ENCODE measurements around the gene SMCP.

Gene SMCP

GRCh38 chr1:152878042-152878441, at the start of gene SMCP:
TSS of gene SMCP (plus strand) at chr1:152878322. CDS start at chr1:152884423, 6,101 bp downstream.
- in situ Hi-C loops (cut with MboI; ENCODE audit: low sequenced_read_pairs) = no loop called here

GRCh38 chr1:152836870-152837269, 41.3 kb upstream of the SMCP start:
- in situ Hi-C loops (cut with MboI; ENCODE audit: low sequenced_read_pairs) = no loop called here

GRCh38 chr1:152842556-152842955, 35.6 kb upstream of the SMCP start, which contains the start of gene LCE6A:
TSS of gene LCE6A (plus strand) at chr1:152842856. CDS start at chr1:152843521, 665 bp downstream.
- in situ Hi-C loops (cut with MboI; ENCODE audit: low sequenced_read_pairs) = no loop called here

- in situ Hi-C loops (cut with MboI; ENCODE audit: low sequenced_read_pairs) = no loop called here
These were observed 22.5 kb upstream of the SMCP start for GRCh38 chr1:152855661-152856060.

- in situ Hi-C loops (cut with MboI; ENCODE audit: low sequenced_read_pairs) = no loop called here
These were observed 20.1 kb upstream of the SMCP start for GRCh38 chr1:152858062-152858461.

GRCh38 chr1:152859696-152860095, 18.4 kb upstream of the SMCP start, which contains the start of gene LCE7A:
TSS of gene LCE7A (plus strand) at chr1:152859996. CDS start at chr1:152860698, 702 bp downstream.
- in situ Hi-C loops (cut with MboI; ENCODE audit: low sequenced_read_pairs) = no loop called here

- in situ Hi-C loops (cut with MboI; ENCODE audit: low sequenced_read_pairs) = no loop called here
These were observed 18.0 kb upstream of the SMCP start for GRCh38 chr1:152860129-152860528.

GRCh38 chr1:152861374-152861773, 16.7 kb upstream of the SMCP start:
- in situ Hi-C loops (cut with MboI; ENCODE audit: low sequenced_read_pairs) = no loop called here

GRCh38 chr1:152864443-152864842, 13.7 kb upstream of the SMCP start:
- in situ Hi-C loops (cut with MboI; ENCODE audit: low sequenced_read_pairs) = no loop called here

- in situ Hi-C loops (cut with MboI; ENCODE audit: low sequenced_read_pairs) = no loop called here
These were observed 11.8 kb upstream of the SMCP start for GRCh38 chr1:152866321-152866720.

- in situ Hi-C loops (cut with MboI; ENCODE audit: low sequenced_read_pairs) = no loop called here
These were observed 8.2 kb upstream of the SMCP start for GRCh38 chr1:152869808-152870419.

- in situ Hi-C loops (cut with MboI; ENCODE audit: low sequenced_read_pairs) = no loop called here
These were observed 7.0 kb upstream of the SMCP start for GRCh38 chr1:152870831-152871730.

GRCh38 chr1:152871731-152872126, 6.4 kb upstream of the SMCP start:
- in situ Hi-C loops (cut with MboI; ENCODE audit: low sequenced_read_pairs) = no loop called here

- in situ Hi-C loops (cut with MboI; ENCODE audit: low sequenced_read_pairs) = no loop called here
These were observed 4.6 kb upstream of the SMCP start for GRCh38 chr1:152873495-152873894.

GRCh38 chr1:152876827-152877226, 1.3 kb upstream of the SMCP start:
- in situ Hi-C loops (cut with MboI; ENCODE audit: low sequenced_read_pairs) = no loop called here

GRCh38 chr1:152879559-152880198, 1.6 kb downstream of the SMCP start:
- in situ Hi-C loops (cut with MboI; ENCODE audit: low sequenced_read_pairs) = no loop called here

GRCh38 chr1:152880316-152880715, 2.2 kb downstream of the SMCP start:
- in situ Hi-C loops (cut with MboI; ENCODE audit: low sequenced_read_pairs) = no loop called here

GRCh38 chr1:152880907-152881306, 2.8 kb downstream of the SMCP start:
- in situ Hi-C loops (cut with MboI; ENCODE audit: low sequenced_read_pairs) = no loop called here

- in situ Hi-C loops (cut with MboI; ENCODE audit: low sequenced_read_pairs) = no loop called here
These were observed 6.0 kb downstream of the SMCP start for GRCh38 chr1:152884085-152884484.

GRCh38 chr1:152884506-152884905, 6.4 kb downstream of the SMCP start:
- in situ Hi-C loops (cut with MboI; ENCODE audit: low sequenced_read_pairs) = no loop called here

GRCh38 chr1:152884966-152885624, 7.0 kb downstream of the SMCP start:
- in situ Hi-C loops (cut with MboI; ENCODE audit: low sequenced_read_pairs) = no loop called here
